HCT116 (cell line): ENCODE results near the gene TCF7L1. TPM values are rescaled to one million over a fixed set of nuclear protein-coding genes. Genes with fewer than 3 reads are reported as not detected.

Experiments used
- ATAC-seq: fragments of 200-7000 bp; cut with Tn5 transposase; 2 replicates; pipeline ENCODE4 v1.9.1; 2020; ENCODE audit warnings: mild to moderate bottlenecking, moderate library complexity
- BruUV-seq: library from RNA; stranded (reverse); fragments of 400-500 nt; replicated peaks from 2 replicates; lab custom pipeline; 2021; lab: Mats Ljungman, UMichigan
- CTCF ChIA-PET: fragments of 300-600 bp; sonication (Branson Sonifier 250); formaldehyde crosslinking; loops from one replicate; lab custom pipeline; 2021; ENCODE audit warnings: antibody characterized with exemption; lab: Charles Lee
- POLR2A ChIA-PET: fragments of 300-600, 350-600 bp; sonication (Branson Sonifier 250); formaldehyde crosslinking; loops from one replicate; lab custom pipeline; 2021; ENCODE audit warnings: antibody characterized with exemption; lab: Charles Lee
- RAD21 ChIA-PET, 2 experiments: fragments of 300-600 bp; sonication (Branson Sonifier 250); formaldehyde crosslinking; loops; one replicate each; lab custom pipeline; 2023; ENCODE audit warnings: low total read pairs in 2 of 2; ENCODE audit not compliant: uncharacterized antibody in 2 of 2, unreplicated experiment in 2 of 2, low non-redundant PET in 1 of 2; lab: Charles Lee
- DNase-seq: peaks from one replicate; pipeline ENCODE4 v3.0.0-alpha.2; 2010; ENCODE audit warnings: low read depth, low spot score
- H2AFZ ChIP-seq: fragments of 200-600 bp; shearing (Covaris generic), sonication (generic); 2 replicates; pipeline ENCODE4 v1.6.1; 2017; ENCODE audit warnings: low read depth, mixed run types, mixed read lengths, antibody characterized with exemption, low read length; ENCODE audit not compliant: poor library complexity, severe bottlenecking
- H3K27ac ChIP-seq: 2 replicates; pipeline ENCODE4 v1.5.1; 2012; ENCODE audit warnings: low read depth, low read length
- H3K27me3 ChIP-seq: fragments of 200-600 bp; sonication (generic); 2 replicates; pipeline ENCODE4 v1.6.1; 2016; ENCODE audit warnings: mixed run types, low read length, mixed read lengths; ENCODE audit not compliant: insufficient read depth
- H3K36me3 ChIP-seq, 2 experiments: fragments of 200-500 bp in 1 of 2; fragments of 200-600 bp in 1 of 2; sonication (Bioruptor generic) in 1 of 2; sonication (generic) in 1 of 2; 2 replicates each; pipeline versions ENCODE4 v1.5.1 to v1.6.1; 2014 to 2016; ENCODE audit warnings: low read length in 2 of 2, inconsistent platforms in 1 of 2, mixed read lengths in 1 of 2, mixed run types in 1 of 2; ENCODE audit not compliant: insufficient read depth in 2 of 2, control insufficient read depth in 1 of 2
- H3K4me1 ChIP-seq, 2 experiments: fragments of 200-600 bp in 1 of 2; sonication (generic) in 1 of 2; 2 replicates each; pipeline versions ENCODE4 v1.5.1 to v1.6.1; 2012 to 2017; ENCODE audit warnings: low read length in 2 of 2, inconsistent platforms in 1 of 2, mild to moderate bottlenecking in 1 of 2, mixed read lengths in 1 of 2, mixed run types in 1 of 2, moderate library complexity in 1 of 2; ENCODE audit not compliant: insufficient read depth in 2 of 2, control insufficient read depth in 1 of 2
- H3K4me2 ChIP-seq: fragments of 200-600 bp; sonication (generic); 2 replicates; pipeline ENCODE4 v1.6.1; 2017; ENCODE audit warnings: mixed run types, low read length, mixed read lengths
- H3K4me3 ChIP-seq, 2 experiments: fragments of 200-600 bp in 1 of 2; sonication (generic) in 1 of 2; replicated peaks in 1 of 2; 2 replicates each; pipeline ENCODE4 v1.5.1; 2011 to 2016; ENCODE audit warnings: low read length in 2 of 2, control low read depth in 1 of 2, low read depth in 1 of 2, mild to moderate bottlenecking in 1 of 2, mixed read lengths in 1 of 2, mixed run types in 1 of 2
- H3K79me2 ChIP-seq: fragments of 200-600 bp; sonication (generic); 2 replicates; pipeline ENCODE4 v1.6.1; 2017; ENCODE audit warnings: mild to moderate bottlenecking, mixed run types, low read length, moderate library complexity, mixed read lengths; ENCODE audit not compliant: insufficient read depth
- H3K9ac ChIP-seq: fragments of 200-600 bp; sonication (generic); 2 replicates; pipeline ENCODE4 v1.6.1; 2016; ENCODE audit warnings: low read length, mixed read lengths
- H3K9me2 ChIP-seq: fragments of 200-600 bp; sonication (generic), shearing (Covaris generic); 2 replicates; pipeline ENCODE4 v1.6.1; 2017; ENCODE audit warnings: mixed run types, mild to moderate bottlenecking, moderate library complexity; ENCODE audit not compliant: insufficient read depth
- H3K9me3 ChIP-seq, 2 experiments: fragments of 200-500 bp in 1 of 2; fragments of 200-600 bp in 1 of 2; sonication (Bioruptor generic) in 1 of 2; sonication (generic) in 1 of 2; 2 replicates each; pipeline ENCODE4 v1.6.1; 2014 to 2017; ENCODE audit warnings: low read length in 2 of 2, mixed read lengths in 2 of 2, inconsistent platforms in 1 of 2, low read depth in 1 of 2, mild to moderate bottlenecking in 1 of 2, mixed run types in 1 of 2, moderate library complexity in 1 of 2; ENCODE audit not compliant: control insufficient read depth in 1 of 2, insufficient read depth in 1 of 2
- H4K20me1 ChIP-seq: fragments of 200-600 bp; sonication (generic), shearing (Covaris generic); 2 replicates; pipeline ENCODE4 v1.6.1; 2017; ENCODE audit warnings: mixed run types, mild to moderate bottlenecking, moderate library complexity; ENCODE audit not compliant: insufficient read depth
- CTCF ChIP-seq, 3 experiments: fragments of 200-600 bp in 1 of 3; sonication (generic) in 1 of 3; IDR thresholded peaks in 2 of 3; conservative IDR thresholded peaks in 1 of 3; 2 replicates each; pipeline ENCODE4 v1.5.1; 2012 to 2017; ENCODE audit warnings: low read depth in 2 of 3, low read length in 2 of 3, antibody characterized with exemption in 1 of 3, borderline replicate concordance in 1 of 3, control low read depth in 1 of 3, mild to moderate bottlenecking in 1 of 3, mixed read lengths in 1 of 3, mixed run types in 1 of 3, moderate library complexity in 1 of 3; ENCODE audit not compliant: insufficient read depth in 1 of 3
- EGR1 ChIP-seq: IDR thresholded peaks from 2 replicates; pipeline ENCODE4 v1.6.1; 2012; ENCODE audit warnings: low read depth
- ELF1 ChIP-seq: IDR thresholded peaks from 2 replicates; pipeline ENCODE4 v1.6.1; 2012; ENCODE audit warnings: low read depth, borderline replicate concordance
- JUND ChIP-seq: IDR thresholded peaks from 2 replicates; pipeline ENCODE4 v1.6.1; 2012
- POLR2A ChIP-seq: IDR thresholded peaks from 2 replicates; pipeline ENCODE4 v1.7.0; 2011; ENCODE audit warnings: borderline replicate concordance; ENCODE audit not compliant: insufficient read depth, insufficient read length; ENCODE audit errors: extremely low read depth
- POLR2AphosphoS5 ChIP-seq: IDR thresholded peaks from 2 replicates; pipeline ENCODE4 v1.6.1; 2011; ENCODE audit warnings: mild to moderate bottlenecking, low read depth, low read length, moderate library complexity
- RAD21 ChIP-seq: IDR thresholded peaks from 2 replicates; pipeline ENCODE4 v1.6.1; 2012; ENCODE audit warnings: low read depth, mild to moderate bottlenecking
- SIN3A ChIP-seq: IDR thresholded peaks from 2 replicates; pipeline ENCODE4 v1.6.1; 2012; ENCODE audit warnings: low read depth
- TCF7L2 ChIP-seq: IDR thresholded peaks from 2 replicates; pipeline ENCODE4 v1.7.0; 2011; ENCODE audit warnings: borderline replicate concordance, inconsistent platforms; ENCODE audit not compliant: insufficient read depth, insufficient read length; ENCODE audit errors: extremely low read depth
- ZBTB33 ChIP-seq: IDR thresholded peaks from 2 replicates; pipeline ENCODE4 v1.6.1; 2011; ENCODE audit warnings: mild to moderate bottlenecking, low read length, moderate library complexity; ENCODE audit not compliant: insufficient replicate concordance; ENCODE audit errors: extremely low read depth
- ZFX ChIP-seq: fragments of 450-650 bp; IDR thresholded peaks from 2 replicates; pipeline ENCODE4 v1.6.1; 2017
- intact Hi-C: fragments of 100-400 bp; cut with micrococcal nuclease; formaldehyde crosslinking; loops from 2 replicates; pipeline ENCODE4 v1.10.0; 2022
- total RNA-seq: library from RNA; stranded (reverse); gene quantifications from one replicate; pipeline ENCODE4 v1.2.1, GENCODE V29; 2021; ENCODE audit not compliant: unreplicated experiment
- TF ChIP-seq, protein P1 (sequence below): IDR thresholded peaks from 2 replicates; pipeline ENCODE4 v1.6.1; 2012

Gene TCF7L1
- total RNA-seq, 1 experiment from 2014 or later: 10.3 TPM

DNA sequence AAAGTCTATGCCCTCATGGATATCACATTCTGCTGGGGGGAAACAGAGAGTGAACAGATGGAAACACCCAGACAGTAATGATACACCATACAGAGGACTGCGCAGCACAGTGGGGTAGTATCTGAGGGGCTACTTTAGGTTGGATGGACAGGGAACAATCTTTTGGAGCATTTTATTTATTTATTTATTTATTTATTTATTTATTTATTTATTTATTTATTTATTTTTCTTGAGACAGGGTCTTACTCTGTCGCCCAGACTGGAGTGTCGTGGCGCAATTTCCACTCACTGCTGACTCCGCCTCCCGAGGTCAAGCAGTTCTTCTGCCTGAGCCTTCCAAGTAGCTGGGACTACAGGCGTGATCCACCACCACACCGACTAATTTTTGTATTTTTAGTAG is 105.4 kb downstream of the TCF7L1 start (continued):
- no peak for TF ChIP-seq SIN3A
- no peak for TF ChIP-seq EGR1

DNA sequence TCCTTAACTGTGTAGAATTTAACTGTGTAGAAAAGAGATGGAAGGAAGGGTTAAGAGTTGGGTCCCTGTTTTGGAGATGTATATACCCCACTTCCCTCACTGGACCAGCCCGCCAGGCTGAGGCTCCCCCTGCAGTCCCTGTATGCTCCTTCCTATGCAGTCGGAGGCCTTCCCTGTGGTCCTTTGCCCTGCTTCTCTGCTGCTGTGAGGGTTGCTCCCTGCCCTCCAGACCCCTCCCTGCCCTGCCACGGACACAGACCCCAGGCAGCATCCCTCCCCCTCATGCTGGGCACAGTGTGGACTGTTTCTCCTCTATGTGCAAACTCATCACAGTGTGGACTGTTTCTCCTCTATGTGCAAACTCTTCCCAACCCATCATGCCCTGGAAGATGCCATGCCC is 105.9 kb downstream of the TCF7L1 start:
- Histone ChIP-seq H3K4me2 (no peak overlapping the region), H3K4me3 (no peak overlapping the region), H3K27me3 (no peaks in the 10 kb centered on the region), H4K20me1 (no peaks in the 10 kb centered on the region), H3K4me1 (no peaks in the 10 kb centered on the region; a peak in 1 of 4 replicates), H3K9me2 (no peaks in the 10 kb centered on the region), H3K27ac (no peak overlapping the region), H3K79me2 (no peaks in the 10 kb centered on the region), H3K36me3 (no peaks in the 10 kb centered on the region), H2AFZ (no peak overlapping the region), H3K9ac (no peak overlapping the region), H3K9me3 (no peaks in the 10 kb centered on the region)
- RAD21 ChIA-PET: no interaction called here
- POLR2A ChIA-PET: no interaction called here
- DNase-seq (no peak), ATAC-seq (no peak)
- CTCF ChIA-PET: no interaction called here
- intact Hi-C loops: no loop called here
- TF ChIP-seq ZFX: no peak
- TF ChIP-seq, protein P1, sequence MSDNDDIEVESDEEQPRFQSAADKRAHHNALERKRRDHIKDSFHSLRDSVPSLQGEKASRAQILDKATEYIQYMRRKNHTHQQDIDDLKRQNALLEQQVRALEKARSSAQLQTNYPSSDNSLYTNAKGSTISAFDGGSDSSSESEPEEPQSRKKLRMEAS: no peak
- TF ChIP-seq RAD21: no peak
- TF ChIP-seq CTCF (IDR thresholded peaks at IDR 0.05 in 2 of 3, conservative IDR thresholded peaks at IDR 0.05 in 1 of 3; ENCODE audit: borderline replicate concordance in 1 of 3, insufficient read depth in 1 of 3, low read depth in 2 of 3, low read length in 2 of 3): no peak
- no peak for TF ChIP-seq POLR2AphosphoS5
- no peak for TF ChIP-seq TCF7L2
- no peak for TF ChIP-seq ZBTB33
- TF ChIP-seq JUND: no peak
- TF ChIP-seq ELF1: no peak
- no peak for TF ChIP-seq POLR2A
- BruUV-seq: no TSS peak
